Measurements from ENCODE around the gene NGF. TPM values are rescaled to one million over a fixed set of nuclear protein-coding genes. Genes with fewer than 3 reads are reported as not detected.
A peak's percentile ranks its signal among the peaks of the same experiment; 100 is the strongest.

NGF gene
- total RNA-seq, 1 donor from 2014 or later, result 1.1 TPM

- H3K36me3 ChIP-seq (ENCODE audit: control insufficient read depth, insufficient read depth, low read length), result peaks cover 1% of the 10 kb centered on the region
- no peak for DNase-seq (ENCODE audit: low read depth)
- TF ChIP-seq CTCF (IDR thresholded peaks at IDR 0.05; ENCODE audit: insufficient read depth, low read length, severe bottlenecking), result no peak
- no peak overlapping the region for H3K4me3 ChIP-seq (ENCODE audit: low read depth, low read length)
- no peaks in the 10 kb centered on the region for H3K27me3 ChIP-seq (ENCODE audit: control insufficient read depth, insufficient read depth, low read length)
- FAIRE-seq, result no peak
These were observed 54.3 kb downstream of the NGF start for GRCh38 chr1:115283681-115284146.

DNA sequence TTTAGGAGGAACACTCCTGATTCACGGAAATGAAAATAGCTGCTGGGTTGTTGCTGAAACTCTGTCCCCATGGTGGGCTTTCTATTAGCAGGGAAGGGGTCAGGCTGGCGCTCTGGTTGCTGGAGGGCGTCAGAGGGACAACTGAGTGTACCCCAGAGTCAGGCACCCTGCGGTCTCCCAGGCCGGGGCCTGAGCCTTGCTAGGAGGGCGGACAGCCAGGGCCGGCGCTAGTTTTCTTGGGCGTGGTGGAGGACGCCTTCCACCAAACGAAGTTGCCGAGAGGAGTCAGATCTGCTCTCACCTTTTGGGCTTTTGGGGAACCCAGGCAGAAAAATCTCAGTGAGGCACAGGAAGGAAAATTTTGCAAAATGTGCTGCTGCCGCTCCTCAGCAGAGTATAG lies 54.8 kb downstream of the NGF start:
- no peak for FAIRE-seq
- no peaks in the 10 kb centered on the region for H3K27me3 ChIP-seq (ENCODE audit: control insufficient read depth, insufficient read depth, low read length)
- DNase-seq (ENCODE audit: low read depth), result no peak
- H3K4me3 ChIP-seq (ENCODE audit: low read depth, low read length), result no peak overlapping the region
- peaks cover 1% of the 10 kb centered on the region for H3K36me3 ChIP-seq (ENCODE audit: control insufficient read depth, insufficient read depth, low read length)
- TF ChIP-seq CTCF (IDR thresholded peaks at IDR 0.05; ENCODE audit: insufficient read depth, low read length, severe bottlenecking), result no peak

DNA sequence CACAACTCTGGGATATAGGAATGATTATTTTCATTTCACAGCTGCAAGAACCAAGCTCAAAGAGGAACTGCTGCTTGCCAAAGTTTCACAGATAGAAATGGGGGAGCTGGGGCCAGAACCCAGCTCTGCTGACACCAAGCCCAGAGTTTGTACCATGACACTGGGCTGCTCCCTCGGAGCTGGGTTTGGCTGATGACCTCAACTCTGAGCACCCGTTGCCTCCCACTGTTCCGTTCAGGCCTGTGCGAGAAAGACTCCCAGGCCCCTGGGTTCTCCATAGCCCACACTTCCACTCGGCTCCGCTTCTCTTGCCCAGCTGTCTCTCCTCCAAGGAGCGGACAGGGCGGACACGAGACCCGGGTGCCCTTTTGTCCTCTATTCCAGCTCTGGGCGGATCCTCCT lies 55.2 kb downstream of the NGF start:
- Histone ChIP-seq H3K4me3 (ENCODE audit: low read depth, low read length) (no peak overlapping the region), H3K36me3 (ENCODE audit: control insufficient read depth, insufficient read depth, low read length) (peaks cover 1% of the 10 kb centered on the region), H3K27me3 (ENCODE audit: control insufficient read depth, insufficient read depth, low read length) (no peaks in the 10 kb centered on the region)
- FAIRE-seq (no peak), DNase-seq (ENCODE audit: low read depth) (no peak)
- TF ChIP-seq CTCF (IDR thresholded peaks at IDR 0.05; ENCODE audit: insufficient read depth, low read length, severe bottlenecking), result no peak

DNA sequence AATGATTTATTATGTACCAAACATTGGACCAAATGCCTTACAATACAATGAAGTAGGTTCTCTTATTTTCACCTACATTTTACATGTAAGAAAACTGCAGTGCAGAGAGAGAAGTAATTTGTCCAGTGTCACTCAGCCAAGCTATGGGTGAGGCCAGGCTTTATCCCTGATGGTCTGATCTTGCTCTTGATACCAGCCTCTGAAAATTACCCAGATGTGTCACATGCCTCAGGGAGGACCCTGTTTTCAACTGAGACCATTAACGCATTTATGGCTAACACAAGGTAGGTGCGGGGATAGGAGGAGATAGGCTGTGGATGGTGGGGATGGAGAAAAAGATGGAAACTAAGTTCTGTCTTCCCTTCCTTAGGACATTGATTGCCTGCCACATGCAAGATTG lies 56.9 kb downstream of the NGF start:
- DNase-seq (ENCODE audit: low read depth) (no peak), FAIRE-seq (peak; percentile 43)
- Histone ChIP-seq H3K27me3 (ENCODE audit: control insufficient read depth, insufficient read depth, low read length) (no peaks in the 10 kb centered on the region), H3K4me3 (ENCODE audit: low read depth, low read length) (no peak overlapping the region), H3K36me3 (ENCODE audit: control insufficient read depth, insufficient read depth, low read length) (peaks cover 1% of the 10 kb centered on the region)
- no peak for TF ChIP-seq CTCF (IDR thresholded peaks at IDR 0.05; ENCODE audit: insufficient read depth, low read length, severe bottlenecking)

- DNase-seq (ENCODE audit: low read depth) (no peak), FAIRE-seq (no peak)
- Histone ChIP-seq H3K4me3 (ENCODE audit: low read depth, low read length) (no peak overlapping the region), H3K27me3 (ENCODE audit: control insufficient read depth, insufficient read depth, low read length) (no peaks in the 10 kb centered on the region), H3K36me3 (ENCODE audit: control insufficient read depth, insufficient read depth, low read length) (no peaks in the 10 kb centered on the region)
- no peak for TF ChIP-seq CTCF (IDR thresholded peaks at IDR 0.05; ENCODE audit: insufficient read depth, low read length, severe bottlenecking)
These were observed 58.0 kb downstream of the NGF start for GRCh38 chr1:115280064-115280463.

GRCh38 chr1:115278211-115278610 lies 59.8 kb downstream of the NGF start:
- Histone ChIP-seq H3K4me3 (ENCODE audit: low read depth, low read length) (no peak overlapping the region), H3K27me3 (ENCODE audit: control insufficient read depth, insufficient read depth, low read length) (no peaks in the 10 kb centered on the region), H3K36me3 (ENCODE audit: control insufficient read depth, insufficient read depth, low read length) (no peaks in the 10 kb centered on the region)
- DNase-seq (ENCODE audit: low read depth) (no peak), FAIRE-seq (no peak)
- no peak for TF ChIP-seq CTCF (IDR thresholded peaks at IDR 0.05; ENCODE audit: insufficient read depth, low read length, severe bottlenecking)
